K562 treated with DMSO at 1 percent for 4 hours (cell line): ENCODE data around the gene DLX1. TPM values are rescaled to one million over a fixed set of nuclear protein-coding genes. Genes with fewer than 3 reads are reported as not detected.

Source experiments
- total RNA-seq: library from RNA; unstranded; fragments of 300-600 nt; gene quantifications from 2 replicates; pipeline ENCODE4 v1.2.3, GENCODE V29; 2022; ENCODE audit not compliant: insufficient read depth

The DLX1 gene
- 8.1 and 12.3 TPM in 2 replicates for total RNA-seq

GRCh38 chr2:172085460-172086159, at the start of gene DLX1:
DLX1 (plus strand) TSS chr2:172085507; CDS start chr2:172085678, 171 bp downstream.

DNA sequence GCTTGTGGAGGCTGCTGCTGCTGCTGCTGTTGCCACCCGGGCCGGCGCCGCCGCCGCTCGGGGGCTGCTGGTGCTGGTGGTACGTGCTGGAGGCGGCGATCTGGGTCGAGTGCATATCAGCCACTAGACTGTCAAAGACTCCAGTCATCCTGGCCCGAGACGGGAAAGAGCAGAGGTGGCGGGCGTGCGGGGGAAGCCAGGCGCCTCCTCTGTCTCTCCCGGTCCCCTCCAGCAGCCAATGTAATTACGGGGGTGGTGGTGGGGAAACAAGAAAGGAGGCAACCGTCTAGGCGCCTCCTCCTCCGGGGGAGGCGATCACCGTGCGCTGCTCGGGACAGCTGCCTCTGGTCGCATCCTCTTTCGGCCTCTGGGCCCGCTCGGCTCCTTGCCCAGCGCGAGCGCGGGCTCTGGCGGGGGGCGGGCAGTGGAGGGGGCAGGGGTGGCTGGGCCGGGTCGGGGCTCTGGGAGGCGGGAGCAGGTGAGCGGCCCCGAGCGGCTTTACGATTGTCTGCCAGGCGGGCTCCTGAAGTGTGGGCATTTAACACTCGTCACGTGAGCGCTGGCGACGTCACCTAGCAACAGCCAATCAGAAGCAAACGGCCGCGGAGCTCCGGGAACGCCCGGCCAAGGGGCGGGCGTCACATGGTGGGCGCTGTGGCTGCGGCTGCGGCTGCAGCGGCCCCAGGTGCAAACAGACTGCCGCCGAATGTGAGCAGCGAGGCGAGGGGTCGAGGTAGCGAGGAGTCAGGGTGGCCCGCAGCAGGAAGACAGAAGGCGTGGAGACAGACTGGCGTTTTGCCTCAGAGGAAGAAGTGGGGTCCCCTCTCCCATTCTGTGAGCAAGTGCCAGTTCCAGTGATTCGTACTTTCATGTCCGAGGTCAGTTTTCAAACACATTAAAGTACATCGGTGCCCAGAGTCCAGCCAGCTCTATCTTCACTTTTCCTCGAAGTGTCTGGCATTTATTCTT, 17.4 kb downstream of the DLX1 start, which contains the start of gene DLX2:
TSS of gene DLX2 (minus strand) at position 510 of the 969 bp plus-strand sequence. CDS start at position 148, 362 bp downstream.

Other genes with a start within 250 kb of the DLX1 start
- gene SLC25A12, start 191.3 kb upstream of the DLX1 start, total RNA-seq: 7.7 and 8.3 TPM in 2 replicates
- gene HAT1, start 163.0 kb upstream of the DLX1 start, total RNA-seq: 133 and 135 TPM in 2 replicates
- gene METAP1D, start 85.6 kb upstream of the DLX1 start, total RNA-seq: 9.9 and 42.4 TPM in 2 replicates
- gene DLX2, start 17.4 kb downstream of the DLX1 start, total RNA-seq: 9.7 and 10.0 TPM in 2 replicates